ENCODE results near the gene TDRD3. TPM values are rescaled to one million over a fixed set of nuclear protein-coding genes. Genes with fewer than 3 reads are reported as not detected.
"Not testable (repeated sequence)": the region's sequence is repeated elsewhere in the genome, so short reads cannot be mapped to it uniquely, and the experiment has no call there.

TDRD3 gene
- total and polyA plus RNA-seq, 2 donors (not counting 1 experiment from before 2014, with no cell fraction given), result 10.5 to 18.8 TPM

- H4K20me1 ChIP-seq (ENCODE audit: control insufficient read depth, extremely low read depth, insufficient read depth, low read length); H3K9ac ChIP-seq (ENCODE audit: insufficient read depth, low read length); H3K79me2 ChIP-seq (ENCODE audit: control insufficient read depth, insufficient read depth, low read length): not testable (repeated sequence)
Observed at GRCh38 chr13:60409574-60410292, 12.7 kb downstream of the TDRD3 start.

GRCh38 chr13:60410299-60410698 is 13.3 kb downstream of the TDRD3 start:
- peaks cover 1% of the 10 kb centered on the region for H3K79me2 ChIP-seq (ENCODE audit: control insufficient read depth, insufficient read depth, low read length)
- H4K20me1 ChIP-seq (ENCODE audit: control insufficient read depth, extremely low read depth, insufficient read depth, low read length), result no peaks in the 10 kb centered on the region
- H3K27ac ChIP-seq (ENCODE audit: insufficient read depth, low read length), result no peak overlapping the region
- H3K4me1 ChIP-seq (ENCODE audit: control insufficient read depth, extremely low read depth, insufficient read depth, low read length), result no peaks in the 10 kb centered on the region
- H2AFZ ChIP-seq (ENCODE audit: low read length), result no peak overlapping the region
- H3K4me3 ChIP-seq (replicated peaks in 1 of 4; ENCODE audit: control extremely low read depth in 1 of 4, insufficient read depth in 1 of 4, low read depth in 3 of 4, low read length in 4 of 4), result no peak overlapping the region
- TF ChIP-seq CTCF (conservative IDR thresholded peaks at IDR 0.05 in 1 of 2, IDR thresholded peaks at IDR 0.05 in 1 of 2; ENCODE audit: low read depth in 1 of 2, low read length in 2 of 2), result no peak
- TF ChIP-seq EZH2 (IDR thresholded peaks at IDR 0.05; ENCODE audit: low read length, missing control alignments), result no peak
- H3K4me2 ChIP-seq (ENCODE audit: extremely low read depth, insufficient read depth, low read length), result no peak overlapping the region
- no peaks in the 10 kb centered on the region for H3K36me3 ChIP-seq (ENCODE audit: control insufficient read depth, insufficient read depth, low read length)
- H3K9me3 ChIP-seq (ENCODE audit: control insufficient read depth, insufficient read depth, low read depth, low read length), result no peaks in the 10 kb centered on the region
- H3K27me3 ChIP-seq (ENCODE audit: control insufficient read depth, insufficient read depth, low read length), result no peaks in the 10 kb centered on the region
- no peak overlapping the region for H3K9ac ChIP-seq (ENCODE audit: insufficient read depth, low read length)
- no peak for DNase-seq (ENCODE audit: low read depth in 2 of 2)

More at GRCh38 chr13:60409574-60410292, 12.7 kb downstream of the TDRD3 start:
- H3K4me2 ChIP-seq (ENCODE audit: extremely low read depth, insufficient read depth, low read length); H3K27me3 ChIP-seq (ENCODE audit: control insufficient read depth, insufficient read depth, low read length); H3K27ac ChIP-seq (ENCODE audit: insufficient read depth, low read length); DNase-seq (ENCODE audit: low read depth in 2 of 2); H3K9me3 ChIP-seq (ENCODE audit: control insufficient read depth, insufficient read depth, low read depth, low read length); H3K36me3 ChIP-seq (ENCODE audit: control insufficient read depth, insufficient read depth, low read length); H2AFZ ChIP-seq (ENCODE audit: low read length); H3K4me1 ChIP-seq (ENCODE audit: control insufficient read depth, extremely low read depth, insufficient read depth, low read length); H3K4me3 ChIP-seq (replicated peaks in 1 of 4; ENCODE audit: control extremely low read depth in 1 of 4, insufficient read depth in 1 of 4, low read depth in 3 of 4, low read length in 4 of 4): not testable (repeated sequence)

GRCh38 chr13:60411464-60411863 is 14.4 kb downstream of the TDRD3 start:
- no peak for DNase-seq (ENCODE audit: low read depth in 2 of 2)
- H3K79me2 ChIP-seq (ENCODE audit: control insufficient read depth, insufficient read depth, low read length), result peaks cover 1% of the 10 kb centered on the region
- TF ChIP-seq CTCF (conservative IDR thresholded peaks at IDR 0.05 in 1 of 2, IDR thresholded peaks at IDR 0.05 in 1 of 2; ENCODE audit: low read depth in 1 of 2, low read length in 2 of 2), result no peak
- no peak for TF ChIP-seq EZH2 (IDR thresholded peaks at IDR 0.05; ENCODE audit: low read length, missing control alignments)

More at GRCh38 chr13:60411464-60411863, 14.4 kb downstream of the TDRD3 start:
- Histone ChIP-seq H3K27me3 (ENCODE audit: control insufficient read depth, insufficient read depth, low read length) (no peaks in the 10 kb centered on the region), H3K4me2 (ENCODE audit: extremely low read depth, insufficient read depth, low read length) (no peak overlapping the region), H3K27ac (ENCODE audit: insufficient read depth, low read length) (no peak overlapping the region), H3K9me3 (ENCODE audit: control insufficient read depth, insufficient read depth, low read depth, low read length) (no peaks in the 10 kb centered on the region), H4K20me1 (ENCODE audit: control insufficient read depth, extremely low read depth, insufficient read depth, low read length) (no peaks in the 10 kb centered on the region), H3K4me1 (ENCODE audit: control insufficient read depth, extremely low read depth, insufficient read depth, low read length) (no peaks in the 10 kb centered on the region), H2AFZ (ENCODE audit: low read length) (no peak overlapping the region), H3K4me3 (replicated peaks in 1 of 4; ENCODE audit: control extremely low read depth in 1 of 4, insufficient read depth in 1 of 4, low read depth in 3 of 4, low read length in 4 of 4) (no peak overlapping the region), H3K9ac (ENCODE audit: insufficient read depth, low read length) (no peak overlapping the region), H3K36me3 (ENCODE audit: control insufficient read depth, insufficient read depth, low read length) (no peaks in the 10 kb centered on the region)

Measured in fibroblast of lung (primary cell).